ENCODE data around the gene ADARB2. TPM values are rescaled to one million over a fixed set of nuclear protein-coding genes. Genes with fewer than 3 reads are reported as not detected.

Gene ADARB2
- total RNA-seq, 3 donors from 2014 or later (not counting 1 experiment from before 2014, with no cell fraction given) = 0.27 to 0.78 (median 0.40) TPM

DNA sequence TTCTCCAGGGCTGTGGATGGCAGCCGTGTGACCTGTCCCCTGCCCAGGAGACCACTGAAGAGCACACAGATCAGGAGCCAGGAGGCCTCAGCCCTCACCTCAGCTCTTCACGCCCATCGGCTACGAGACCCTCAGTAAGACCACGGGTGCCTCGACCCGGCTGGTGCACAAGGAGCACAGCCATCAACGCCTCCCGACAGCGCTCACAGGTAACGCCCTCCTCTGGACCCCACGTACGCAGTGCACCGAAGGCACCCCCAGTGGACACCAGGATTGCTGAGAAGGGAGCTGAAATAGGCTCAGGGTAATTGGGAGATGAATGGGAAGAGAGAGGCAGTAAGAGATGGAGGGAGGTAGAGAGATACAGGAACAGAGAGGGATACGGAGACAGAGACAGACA lies 389.8 kb downstream of the ADARB2 start:
- WGBS (ENCODE audit: insufficient coverage) = 91% methylated on average over 15 of the region's 15 CpGs
- intact Hi-C loops (cut with micrococcal nuclease) = no loop called here
- DNase-seq (no peak), ATAC-seq (no peak)
- H3K4me1 ChIP-seq (ENCODE audit: control insufficient read depth, insufficient read depth, low read length) = no peaks in the 10 kb centered on the region
- Mint-ChIP-seq H3K9me3 (no peaks in the 10 kb centered on the region), H3K4me1 (no peaks in the 10 kb centered on the region), H3K27ac (no peak overlapping the region), H3K27me3 (ENCODE audit: low read depth in 2 of 2) (peaks cover 0 to 11% of the 10 kb centered on the region in 2 donors), H3K36me3 (no peaks in the 10 kb centered on the region), H3K4me3 (no peak overlapping the region)
- no peak overlapping the region for H3K4me3 ChIP-seq (ENCODE audit: low read length)
- TF ChIP-seq, protein P1, sequence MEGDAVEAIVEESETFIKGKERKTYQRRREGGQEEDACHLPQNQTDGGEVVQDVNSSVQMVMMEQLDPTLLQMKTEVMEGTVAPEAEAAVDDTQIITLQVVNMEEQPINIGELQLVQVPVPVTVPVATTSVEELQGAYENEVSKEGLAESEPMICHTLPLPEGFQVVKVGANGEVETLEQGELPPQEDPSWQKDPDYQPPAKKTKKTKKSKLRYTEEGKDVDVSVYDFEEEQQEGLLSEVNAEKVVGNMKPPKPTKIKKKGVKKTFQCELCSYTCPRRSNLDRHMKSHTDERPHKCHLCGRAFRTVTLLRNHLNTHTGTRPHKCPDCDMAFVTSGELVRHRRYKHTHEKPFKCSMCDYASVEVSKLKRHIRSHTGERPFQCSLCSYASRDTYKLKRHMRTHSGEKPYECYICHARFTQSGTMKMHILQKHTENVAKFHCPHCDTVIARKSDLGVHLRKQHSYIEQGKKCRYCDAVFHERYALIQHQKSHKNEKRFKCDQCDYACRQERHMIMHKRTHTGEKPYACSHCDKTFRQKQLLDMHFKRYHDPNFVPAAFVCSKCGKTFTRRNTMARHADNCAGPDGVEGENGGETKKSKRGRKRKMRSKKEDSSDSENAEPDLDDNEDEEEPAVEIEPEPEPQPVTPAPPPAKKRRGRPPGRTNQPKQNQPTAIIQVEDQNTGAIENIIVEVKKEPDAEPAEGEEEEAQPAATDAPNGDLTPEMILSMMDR (IDR thresholded peaks at IDR 0.05) = no peak
- H3K27ac ChIP-seq (ENCODE audit: low read length) = no peak overlapping the region
- no peaks in the 10 kb centered on the region for H3K27me3 ChIP-seq (ENCODE audit: control insufficient read depth, insufficient read depth, low read length)
- no peaks in the 10 kb centered on the region for H3K36me3 ChIP-seq (ENCODE audit: control insufficient read depth, insufficient read depth, low read length)
- H3K9me3 ChIP-seq (ENCODE audit: control insufficient read depth, insufficient read depth, low read length) = no peaks in the 10 kb centered on the region

DNA sequence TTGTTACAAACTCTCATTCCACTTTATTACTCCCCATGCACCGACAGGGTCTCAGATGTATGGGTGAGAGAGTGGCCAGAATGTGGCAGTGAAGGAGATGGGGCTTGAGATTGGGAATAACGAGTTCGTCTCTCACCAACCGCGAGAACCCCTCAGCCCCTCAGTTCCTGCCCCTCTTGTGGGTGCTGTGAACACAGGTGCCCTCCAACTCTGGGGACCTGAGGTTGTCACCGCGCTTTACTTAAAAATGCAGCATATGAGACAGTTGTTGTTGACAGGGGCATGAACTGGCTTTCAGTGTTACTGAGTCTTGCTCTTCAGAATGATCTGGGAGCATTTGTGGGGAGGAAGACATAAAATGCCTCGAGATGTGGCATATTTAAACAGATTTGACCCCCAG lies 391.1 kb downstream of the ADARB2 start:
- H3K27ac Mint-ChIP-seq = no peak overlapping the region
- TF ChIP-seq, protein P1 (IDR thresholded peaks at IDR 0.05) = no peak
- Histone ChIP-seq H3K36me3 (ENCODE audit: control insufficient read depth, insufficient read depth, low read length) (no peaks in the 10 kb centered on the region), H3K4me1 (ENCODE audit: control insufficient read depth, insufficient read depth, low read length) (no peaks in the 10 kb centered on the region), H3K4me3 (ENCODE audit: low read length) (no peak overlapping the region), H3K9me3 (ENCODE audit: control insufficient read depth, insufficient read depth, low read length) (no peaks in the 10 kb centered on the region), H3K27ac (ENCODE audit: low read length) (no peak overlapping the region), H3K27me3 (ENCODE audit: control insufficient read depth, insufficient read depth, low read length) (no peaks in the 10 kb centered on the region)
- DNase-seq (no peak), ATAC-seq (no peak)
- peaks cover 0 to 11% of the 10 kb centered on the region in 2 donors for H3K27me3 Mint-ChIP-seq (ENCODE audit: low read depth in 2 of 2)
- H3K36me3 Mint-ChIP-seq = no peaks in the 10 kb centered on the region
- no peak overlapping the region for H3K4me3 Mint-ChIP-seq
- H3K9me3 Mint-ChIP-seq = no peaks in the 10 kb centered on the region
- intact Hi-C loops (cut with micrococcal nuclease) = no loop called here
- H3K4me1 Mint-ChIP-seq = no peaks in the 10 kb centered on the region
- 85% methylated on average over 7 of the region's 8 CpGs for WGBS (ENCODE audit: insufficient coverage)

DNA sequence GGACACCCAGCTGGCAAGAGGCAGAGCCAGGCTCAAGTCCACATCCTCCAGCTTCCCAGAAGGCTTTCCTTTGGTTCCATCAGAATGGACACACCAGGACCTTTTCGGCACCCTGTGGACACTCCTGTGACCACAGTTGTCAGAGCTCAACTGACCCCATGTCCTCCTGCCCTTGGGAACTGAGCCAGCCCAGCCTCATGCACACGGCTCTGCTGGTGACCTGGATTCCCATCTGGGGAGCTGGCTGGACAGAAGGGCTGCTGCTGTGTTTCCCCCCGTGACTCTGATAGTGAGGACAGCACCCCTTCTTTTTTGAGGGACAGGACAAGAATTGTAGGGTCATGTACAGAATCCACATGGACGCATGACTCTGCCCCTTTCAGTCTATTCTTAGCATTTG lies 392.0 kb downstream of the ADARB2 start:
- TF ChIP-seq, protein P1 (IDR thresholded peaks at IDR 0.05) = no peak
- Histone ChIP-seq H3K4me1 (ENCODE audit: control insufficient read depth, insufficient read depth, low read length) (no peaks in the 10 kb centered on the region), H3K9me3 (ENCODE audit: control insufficient read depth, insufficient read depth, low read length) (no peaks in the 10 kb centered on the region), H3K36me3 (ENCODE audit: control insufficient read depth, insufficient read depth, low read length) (no peaks in the 10 kb centered on the region), H3K27me3 (ENCODE audit: control insufficient read depth, insufficient read depth, low read length) (no peaks in the 10 kb centered on the region), H3K27ac (ENCODE audit: low read length) (no peak overlapping the region), H3K4me3 (ENCODE audit: low read length) (no peak overlapping the region)
- DNase-seq (no peak), ATAC-seq (no peak)
- Mint-ChIP-seq H3K27ac (no peak overlapping the region), H3K36me3 (no peaks in the 10 kb centered on the region), H3K9me3 (no peaks in the 10 kb centered on the region), H3K4me3 (no peak overlapping the region), H3K4me1 (no peaks in the 10 kb centered on the region), H3K27me3 (ENCODE audit: low read depth in 2 of 2) (peaks cover 0 to 9% of the 10 kb centered on the region in 2 donors)
- WGBS (ENCODE audit: insufficient coverage) = 86% methylated on average over 4 of the region's 4 CpGs
- intact Hi-C loops (cut with micrococcal nuclease) = no loop called here

DNA sequence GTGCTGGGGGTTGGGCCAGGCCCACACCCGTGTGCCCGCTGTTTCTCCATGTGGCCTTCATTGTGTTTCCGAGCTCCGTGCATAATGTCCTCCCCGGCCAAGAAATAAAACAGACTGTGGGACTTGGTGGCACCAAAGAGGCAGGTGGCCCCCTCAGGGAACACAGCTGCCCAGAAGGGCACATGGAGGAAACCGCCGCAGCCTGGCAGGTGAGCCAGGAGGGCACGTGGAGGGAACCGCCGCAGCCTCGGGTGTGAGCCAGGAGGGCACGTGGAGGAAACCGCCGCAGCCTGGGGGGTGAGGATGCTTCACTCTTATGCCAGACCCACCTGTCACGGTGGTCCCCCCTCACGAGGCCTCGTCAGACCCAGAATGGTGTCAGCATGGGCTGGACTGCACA lies 392.5 kb downstream of the ADARB2 start:
- no peaks in the 10 kb centered on the region for H3K9me3 ChIP-seq (ENCODE audit: control insufficient read depth, insufficient read depth, low read length)
- no peak overlapping the region for H3K4me3 ChIP-seq (ENCODE audit: low read length)
- no peak for DNase-seq
- no peaks in the 10 kb centered on the region for H3K9me3 Mint-ChIP-seq
- H3K4me1 ChIP-seq (ENCODE audit: control insufficient read depth, insufficient read depth, low read length) = no peaks in the 10 kb centered on the region
- no peaks in the 10 kb centered on the region for H3K4me1 Mint-ChIP-seq
- H3K27me3 ChIP-seq (ENCODE audit: control insufficient read depth, insufficient read depth, low read length) = no peaks in the 10 kb centered on the region
- no peak overlapping the region for H3K4me3 Mint-ChIP-seq
- 84% methylated on average over 17 of the region's 17 CpGs for WGBS (ENCODE audit: insufficient coverage)
- no peaks in the 10 kb centered on the region for H3K36me3 Mint-ChIP-seq
- ATAC-seq = no peak
- intact Hi-C loops (cut with micrococcal nuclease) = no loop called here
- no peaks in the 10 kb centered on the region for H3K36me3 ChIP-seq (ENCODE audit: control insufficient read depth, insufficient read depth, low read length)
- no peak overlapping the region for H3K27ac Mint-ChIP-seq
- H3K27ac ChIP-seq (ENCODE audit: low read length) = no peak overlapping the region
- H3K27me3 Mint-ChIP-seq (ENCODE audit: low read depth in 2 of 2) = peaks cover 0 to 5% of the 10 kb centered on the region in 2 donors
- TF ChIP-seq, protein P1 (IDR thresholded peaks at IDR 0.05) = no peak
